ENCODE measurements around the gene OXLD1.

Gene OXLD1

GRCh38 chr17:81702934-81703746 lies 36.7 kb upstream of the OXLD1 start, which contains the start of gene MRPL12 (continued):
- peak; percentile 74 for TF ChIP-seq PATZ1 (tag by site-specific recombination; IDR thresholded peaks at IDR 0.05)
- no peak for TF ChIP-seq ZNF544 (tag by site-specific recombination; IDR thresholded peaks at IDR 0.05)
- TF ChIP-seq ZNF146 (tag by site-specific recombination; IDR thresholded peaks at IDR 0.05), result no peak
- TF ChIP-seq ZFP41 (tag by site-specific recombination; IDR thresholded peaks at IDR 0.05; ENCODE audit: borderline replicate concordance), result no peak
- no peak for TF ChIP-seq ZNF239 (tag by site-specific recombination; IDR thresholded peaks at IDR 0.05)
- peak; percentile 80; the same call in 1 of the 2 replicates for TF ChIP-seq ZSCAN18 (tag by site-specific recombination; IDR thresholded peaks at IDR 0.05)
- no peak for TF ChIP-seq HIC1 (tag by site-specific recombination; IDR thresholded peaks at IDR 0.05)
- no peak for TF ChIP-seq ZNF830 (tag by site-specific recombination; IDR thresholded peaks at IDR 0.05; ENCODE audit: low read depth)
- TF ChIP-seq ZNF768 (tag by site-specific recombination; IDR thresholded peaks at IDR 0.05), result no peak
- TF ChIP-seq ZNF677 (tag by site-specific recombination; IDR thresholded peaks at IDR 0.05), result peak; percentile 68
- no peak for TF ChIP-seq ZNF621 (tag by site-specific recombination; IDR thresholded peaks at IDR 0.05)
- no peak for TF ChIP-seq AEBP2 (tag by site-specific recombination; IDR thresholded peaks at IDR 0.05; ENCODE audit: borderline replicate concordance)
- TF ChIP-seq ZNF394 (tag by site-specific recombination; IDR thresholded peaks at IDR 0.05; ENCODE audit: borderline replicate concordance), result no peak; the same call in 1 of the 2 replicates
- TF ChIP-seq ZNF184 (tag by site-specific recombination; IDR thresholded peaks at IDR 0.05), result no peak
- TF ChIP-seq ZNF639 (tag by site-specific recombination; IDR thresholded peaks at IDR 0.05), result peak; percentile 88
- no peak for TF ChIP-seq MEIS1 (CRISPR knock-in tag; IDR thresholded peaks at IDR 0.05; ENCODE audit: borderline replicate concordance)
- TF ChIP-seq ZNF549 (tag by site-specific recombination; IDR thresholded peaks at IDR 0.05), result no peak
- no peak for TF ChIP-seq ZSCAN23 (tag by site-specific recombination; IDR thresholded peaks at IDR 0.05)
- TF ChIP-seq ZBTB48 (tag by site-specific recombination; IDR thresholded peaks at IDR 0.05), result peak; percentile 67
- 0 out of 2 replicates have a peak, but pooled peaks have one; percentile 33 for TF ChIP-seq SALL2 (tag by site-specific recombination; IDR thresholded peaks at IDR 0.05; ENCODE audit: borderline replicate concordance)
- TF ChIP-seq ZNF585B (tag by site-specific recombination; IDR thresholded peaks at IDR 0.05), result no peak
- peak; percentile 66; the same call in 1 of the 2 replicates for TF ChIP-seq ZBTB21 (tag by site-specific recombination; IDR thresholded peaks at IDR 0.05)
- peak; percentile 17; the same call in 1 of the 2 replicates for TF ChIP-seq ZFHX2 (tag by site-specific recombination; conservative IDR thresholded peaks at IDR 0.05)
- TF ChIP-seq BCL6B (tag by site-specific recombination; IDR thresholded peaks at IDR 0.05), result no peak
- TF ChIP-seq ZNF629 (tag by site-specific recombination; IDR thresholded peaks at IDR 0.05), result peak; percentile 84
- no peak for TF ChIP-seq MZF1 (tag by site-specific recombination; IDR thresholded peaks at IDR 0.05; ENCODE audit: borderline replicate concordance)
- TF ChIP-seq ZNF19 (tag by site-specific recombination; IDR thresholded peaks at IDR 0.05; ENCODE audit: low read depth), result no peak
